HG03457 (cell line): ENCODE data around the gene CARD19.
A peak's percentile ranks its signal among the peaks of the same experiment; 100 is the strongest.

Source experiments
- ATAC-seq: cut with Tn5 transposase; IDR thresholded peaks from one replicate; pipeline ENCODE4 v1.9.1; 2021; ENCODE audit warnings: moderate number of reproducible peaks; ENCODE audit not compliant: unreplicated experiment

CARD19 gene

GRCh38 chr9:93061791-93062763 lies 33.9 kb upstream of the CARD19 start:
- ATAC-seq = no peak

GRCh38 chr9:93064392-93065134 lies 31.5 kb upstream of the CARD19 start:
- ATAC-seq = peak; percentile 73

DNA sequence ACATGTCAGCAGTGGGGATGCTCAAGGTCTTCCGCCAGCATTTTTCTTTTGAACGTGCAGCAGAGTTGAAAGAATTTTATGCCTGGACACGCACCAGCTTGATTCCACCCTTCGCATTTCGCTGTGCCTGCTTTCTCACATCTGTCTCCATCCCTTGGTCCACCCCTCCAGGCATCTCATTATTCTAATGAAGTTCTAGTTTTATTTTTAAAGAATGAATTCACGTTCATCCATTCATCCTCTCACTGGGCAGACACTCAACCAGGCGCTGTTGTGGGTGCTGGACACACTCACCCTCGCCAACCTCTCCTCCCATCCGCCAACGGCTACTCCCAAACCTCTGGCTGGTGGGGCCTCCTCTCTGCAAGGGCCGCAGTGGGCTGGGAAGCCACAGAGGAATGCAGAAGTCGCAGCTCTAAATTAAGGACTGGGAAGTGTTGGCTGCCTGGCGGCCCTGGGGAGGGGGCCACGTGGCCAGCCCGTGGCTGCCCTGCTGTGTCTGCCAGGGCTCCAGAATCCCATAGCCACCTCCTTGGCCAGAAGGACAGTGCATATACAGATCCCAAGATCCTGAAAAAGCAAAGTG lies 30.8 kb upstream of the CARD19 start:
- ATAC-seq = no peak

DNA sequence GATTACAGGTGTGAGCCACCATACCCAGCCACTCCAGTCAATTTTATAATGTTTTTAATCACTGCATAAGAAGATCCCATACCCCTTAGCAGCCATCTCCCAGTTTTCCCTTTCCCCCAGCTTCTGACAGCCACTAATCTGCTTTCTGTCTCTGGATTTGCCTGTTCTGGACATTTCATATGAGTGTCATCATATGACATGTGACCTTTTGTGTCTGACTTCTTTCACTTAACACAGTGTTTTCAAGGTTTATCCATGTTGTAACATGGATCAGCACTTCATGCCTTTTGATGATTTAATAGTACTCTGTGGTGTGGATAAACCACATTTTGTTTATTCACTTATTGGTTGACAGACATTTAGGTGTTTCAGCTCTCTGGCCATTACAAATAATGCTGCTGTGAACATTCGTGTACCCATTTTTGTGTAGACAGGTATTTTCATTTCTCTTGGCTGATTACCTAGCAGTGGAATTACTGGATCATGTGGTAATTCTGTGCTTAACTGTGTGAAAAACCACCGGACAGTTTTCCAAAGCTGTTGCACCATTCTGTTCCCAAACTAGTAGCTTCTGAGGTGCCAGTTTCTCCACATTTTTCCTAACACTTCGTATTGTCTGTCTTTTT lies 28.9 kb upstream of the CARD19 start:
- ATAC-seq = no peak

- no peak for ATAC-seq
Observed at GRCh38 chr9:93068956-93069355, 27.1 kb upstream of the CARD19 start.

DNA sequence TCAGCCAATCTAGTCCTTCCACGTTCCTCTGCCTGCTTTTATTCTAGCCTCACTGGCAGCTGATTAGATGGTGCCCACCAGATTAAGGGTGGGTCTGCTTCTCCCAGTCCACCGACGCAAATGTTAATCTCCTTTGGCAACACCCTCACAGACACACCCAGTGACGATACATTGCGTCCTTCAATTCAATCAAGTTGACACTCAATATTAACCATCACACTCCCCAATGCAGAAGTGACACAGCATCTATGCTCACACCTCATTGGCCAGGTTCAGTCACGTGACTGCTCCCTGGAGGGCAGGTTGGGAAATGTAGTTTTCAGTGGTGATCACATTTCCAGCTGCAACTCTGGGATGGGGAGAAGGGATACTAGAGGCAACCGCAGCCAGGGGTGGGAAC lies 24.6 kb upstream of the CARD19 start:
- no peak for ATAC-seq

DNA sequence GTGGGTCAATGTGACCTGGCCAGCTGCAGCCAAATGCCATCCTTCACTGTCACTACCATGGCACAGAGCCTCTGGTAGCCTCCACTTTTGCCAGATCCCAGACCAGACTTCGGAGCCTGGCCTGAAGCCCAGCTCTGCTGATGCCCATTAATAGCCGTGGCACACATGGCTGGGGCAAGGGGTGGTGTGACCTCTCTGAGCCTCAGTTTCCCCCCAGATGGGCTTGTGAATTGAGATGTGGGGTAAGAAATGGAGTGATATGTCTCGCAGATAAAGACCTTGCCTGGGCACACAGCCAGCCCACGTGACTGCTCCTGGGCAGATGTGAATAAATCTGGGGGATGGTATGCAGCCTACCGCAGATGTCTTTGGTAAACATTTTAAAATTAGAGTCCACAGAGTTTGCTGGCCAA lies 23.6 kb upstream of the CARD19 start:
- ATAC-seq = no peak

DNA sequence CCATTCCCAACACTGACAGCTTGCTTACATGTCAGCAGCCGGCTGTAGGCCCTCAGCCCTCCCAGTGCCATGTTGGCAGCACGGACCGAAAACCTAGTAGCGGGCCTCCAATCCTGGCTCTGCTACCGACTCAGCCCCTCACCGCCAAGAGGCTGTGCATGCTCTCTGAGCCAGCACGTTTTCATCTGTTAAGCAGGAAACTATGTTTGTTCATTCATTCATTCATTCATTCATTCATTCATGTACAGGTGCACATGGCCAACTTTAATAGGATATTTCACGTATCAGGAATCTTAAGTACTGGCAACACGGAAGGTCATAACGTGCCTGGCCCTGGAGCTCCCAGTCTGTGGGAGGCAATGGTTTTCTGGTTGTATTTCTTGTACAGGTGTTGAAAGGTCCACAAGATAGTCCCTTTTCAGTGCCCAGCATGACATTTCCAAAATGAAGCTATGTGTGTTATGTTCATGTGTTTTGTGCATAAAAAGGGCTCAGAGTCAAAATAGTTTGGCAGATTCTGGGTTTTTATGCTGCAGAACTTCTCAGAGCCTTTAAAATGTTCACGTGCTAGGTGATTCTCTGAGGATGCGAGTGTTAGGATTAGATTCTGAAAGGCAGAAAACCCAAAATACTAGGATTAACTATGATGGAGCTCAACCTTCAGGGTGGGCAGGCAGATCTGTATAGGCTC lies 19.8 kb upstream of the CARD19 start:
- ATAC-seq = no peak

DNA sequence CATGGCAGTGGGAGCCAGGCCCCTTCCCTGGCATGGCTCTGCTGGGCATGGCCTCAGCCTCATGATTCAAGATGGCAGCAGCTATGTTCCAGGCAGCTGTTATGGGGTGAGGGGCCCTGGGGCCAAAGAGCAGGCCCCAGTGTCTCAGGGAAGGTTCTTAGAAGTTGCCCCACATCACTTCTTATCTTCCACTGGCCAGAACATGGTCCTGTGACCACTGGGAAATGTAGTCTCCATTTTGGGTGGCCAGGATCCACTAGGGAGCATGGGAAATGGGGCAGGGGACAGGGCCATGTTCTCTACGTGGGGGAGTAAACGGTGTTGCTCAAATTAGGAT lies 19.3 kb upstream of the CARD19 start:
- ATAC-seq = no peak

DNA sequence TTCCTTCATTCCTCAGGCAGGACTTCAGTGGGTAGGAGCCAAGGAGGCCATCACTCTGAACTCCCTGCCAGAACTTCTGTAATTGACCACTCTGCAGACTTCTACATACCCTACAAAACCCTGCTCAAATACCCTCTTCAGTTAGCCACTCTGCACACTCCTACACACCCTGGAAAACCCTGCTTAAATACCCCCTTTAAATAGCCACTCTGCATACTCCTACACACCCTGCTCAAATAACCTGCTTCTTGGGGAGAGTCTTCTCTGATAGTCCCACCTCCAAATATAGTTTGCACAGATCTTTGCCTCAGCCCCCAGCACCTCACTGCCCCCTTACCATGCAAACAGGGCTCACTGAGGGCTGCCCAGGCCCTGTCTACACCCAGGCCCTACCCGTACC lies 18.6 kb upstream of the CARD19 start:
- no peak for ATAC-seq

DNA sequence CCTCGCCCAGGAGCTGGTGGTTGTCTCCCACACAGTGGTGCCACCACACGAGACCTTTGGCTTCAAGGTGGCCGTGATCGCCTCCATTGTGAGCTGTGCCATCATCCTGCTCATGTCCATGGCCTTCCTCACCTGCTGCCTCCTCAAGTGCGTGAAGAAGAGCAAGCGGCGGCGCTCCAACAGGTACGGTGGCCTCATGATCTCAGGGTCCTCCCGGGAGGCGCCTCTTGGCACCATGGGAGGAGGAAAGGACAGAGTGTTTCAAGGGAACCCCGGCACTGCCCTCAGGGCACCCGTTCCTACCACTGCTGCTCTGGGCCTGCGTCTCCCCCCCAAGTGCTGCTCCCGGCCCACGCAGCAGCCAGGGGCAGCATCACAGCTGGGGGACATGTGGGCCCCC lies 18.2 kb upstream of the CARD19 start:
- ATAC-seq = no peak

- no peak for ATAC-seq
Observed at GRCh38 chr9:93079371-93079770, 16.6 kb upstream of the CARD19 start.

DNA sequence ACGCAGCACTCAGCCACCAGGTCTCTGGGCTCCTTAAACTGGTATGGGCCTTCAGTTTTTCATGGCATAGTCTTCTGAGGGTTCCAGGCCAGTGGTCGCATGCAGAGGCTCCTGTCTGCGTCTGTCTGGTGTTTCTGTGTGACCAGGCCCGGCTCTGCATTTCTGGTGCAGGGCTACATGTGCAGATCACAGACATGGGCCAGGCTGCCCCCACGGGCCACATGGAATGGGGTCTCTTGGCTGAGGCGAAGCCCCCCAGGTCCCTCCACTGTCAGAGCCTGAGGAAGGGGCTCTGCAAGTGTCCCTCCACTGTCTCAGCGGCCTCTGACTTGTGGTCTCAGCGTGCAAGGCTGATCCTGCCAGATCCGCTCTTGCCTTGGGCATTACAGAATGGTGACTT lies 15.6 kb upstream of the CARD19 start:
- ATAC-seq = no peak

GRCh38 chr9:93081081-93081529 lies 14.9 kb upstream of the CARD19 start:
- no peak for ATAC-seq

GRCh38 chr9:93081931-93082330 lies 14.1 kb upstream of the CARD19 start:
- no peak for ATAC-seq

GRCh38 chr9:93082841-93083411 lies 13.1 kb upstream of the CARD19 start:
- no peak for ATAC-seq

- ATAC-seq = no peak
Observed at GRCh38 chr9:93083592-93084470, 12.2 kb upstream of the CARD19 start.

DNA sequence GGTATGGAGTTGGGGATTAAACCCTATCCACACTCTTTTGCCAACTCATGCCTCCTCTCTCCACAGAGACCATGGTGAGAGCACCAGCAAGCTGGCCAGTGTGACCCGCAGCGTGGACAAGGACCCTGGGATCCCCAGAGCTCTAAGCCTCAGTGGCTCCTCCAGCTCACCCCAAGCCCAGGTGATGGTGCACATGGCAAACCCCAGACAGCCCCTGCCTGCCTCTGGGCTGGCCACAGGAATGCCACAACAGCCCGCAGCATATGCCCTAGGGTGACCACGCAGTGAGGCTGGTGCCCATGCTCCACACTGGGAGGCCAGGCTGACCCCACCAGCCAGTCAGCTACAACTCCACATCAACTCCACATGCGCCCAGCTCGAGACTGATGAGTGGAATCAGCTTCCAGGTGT lies 11.5 kb upstream of the CARD19 start:
- no peak for ATAC-seq

DNA sequence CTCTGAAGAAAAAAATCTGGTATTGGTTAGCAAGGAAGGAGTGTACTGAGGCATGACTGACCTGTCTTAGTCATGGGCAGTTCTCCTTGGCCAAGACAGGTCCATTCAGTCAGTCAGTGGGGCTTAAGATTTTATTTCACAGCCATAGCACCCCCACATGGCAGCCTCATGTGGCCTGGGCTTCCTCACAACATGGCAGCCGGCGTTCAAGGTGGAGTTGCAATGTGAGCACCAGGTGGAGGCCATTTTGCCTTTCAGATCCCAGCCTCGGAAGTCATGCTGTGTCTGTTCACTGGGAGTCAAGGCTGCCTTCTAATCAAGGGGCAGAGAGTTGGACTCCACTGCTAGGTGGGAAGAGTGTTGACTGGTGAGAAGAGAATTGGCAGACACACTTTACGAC lies 10.3 kb upstream of the CARD19 start:
- no peak for ATAC-seq
